ENCODE measurements around the gene CD200R1L.

CD200R1L gene

GRCh38 chr3:112802338-112802737 lies 44.3 kb downstream of the CD200R1L start:
- no peak for DNase-seq (ENCODE audit: insufficient read length, low spot score)
- FAIRE-seq: no peak
- no peak for TF ChIP-seq POU2F2 (IDR thresholded peaks at IDR 0.05; ENCODE audit: low read depth, low read length)
- TF ChIP-seq TAF1 (IDR thresholded peaks at IDR 0.05; ENCODE audit: low read depth, low read length): no peak
- no peak for TF ChIP-seq SPI1 (IDR thresholded peaks at IDR 0.05; ENCODE audit: low read depth, low read length)
- no peak for TF ChIP-seq POLR2AphosphoS5 (IDR thresholded peaks at IDR 0.05; ENCODE audit: low read depth, low read length)
- no peak for TF ChIP-seq PAX5 (IDR thresholded peaks at IDR 0.05; ENCODE audit: insufficient read depth, low read length, severe bottlenecking)
- no peak for TF ChIP-seq POLR2A (IDR thresholded peaks at IDR 0.05; ENCODE audit: low read depth, low read length)

GRCh38 chr3:112799946-112800345 lies 46.7 kb downstream of the CD200R1L start:
- FAIRE-seq (no peak), DNase-seq (ENCODE audit: insufficient read length, low spot score) (no peak)
- TF ChIP-seq PAX5 (IDR thresholded peaks at IDR 0.05; ENCODE audit: insufficient read depth, low read length, severe bottlenecking) (no peak), TAF1 (IDR thresholded peaks at IDR 0.05; ENCODE audit: low read depth, low read length) (no peak), POU2F2 (IDR thresholded peaks at IDR 0.05; ENCODE audit: low read depth, low read length) (no peak), SPI1 (IDR thresholded peaks at IDR 0.05; ENCODE audit: low read depth, low read length) (no peak), POLR2AphosphoS5 (IDR thresholded peaks at IDR 0.05; ENCODE audit: low read depth, low read length) (no peak), POLR2A (IDR thresholded peaks at IDR 0.05; ENCODE audit: low read depth, low read length) (no peak)

- no peak for DNase-seq (ENCODE audit: insufficient read length, low spot score)
- FAIRE-seq: no peak
- TF ChIP-seq TAF1 (IDR thresholded peaks at IDR 0.05; ENCODE audit: low read depth, low read length) (no peak), POU2F2 (IDR thresholded peaks at IDR 0.05; ENCODE audit: low read depth, low read length) (no peak), SPI1 (IDR thresholded peaks at IDR 0.05; ENCODE audit: low read depth, low read length) (no peak), PAX5 (IDR thresholded peaks at IDR 0.05; ENCODE audit: insufficient read depth, low read length, severe bottlenecking) (no peak), POLR2AphosphoS5 (IDR thresholded peaks at IDR 0.05; ENCODE audit: low read depth, low read length) (no peak), POLR2A (IDR thresholded peaks at IDR 0.05; ENCODE audit: low read depth, low read length) (no peak)
Measured at GRCh38 chr3:112794622-112795172, 52.0 kb downstream of the CD200R1L start.

GRCh38 chr3:112793326-112794081 lies 53.2 kb downstream of the CD200R1L start:
- FAIRE-seq: no peak
- no peak for DNase-seq (ENCODE audit: insufficient read length, low spot score)
- no peak for TF ChIP-seq POU2F2 (IDR thresholded peaks at IDR 0.05; ENCODE audit: low read depth, low read length)
- no peak for TF ChIP-seq POLR2AphosphoS5 (IDR thresholded peaks at IDR 0.05; ENCODE audit: low read depth, low read length)
- no peak for TF ChIP-seq POLR2A (IDR thresholded peaks at IDR 0.05; ENCODE audit: low read depth, low read length)
- TF ChIP-seq TAF1 (IDR thresholded peaks at IDR 0.05; ENCODE audit: low read depth, low read length): no peak
- TF ChIP-seq PAX5 (IDR thresholded peaks at IDR 0.05; ENCODE audit: insufficient read depth, low read length, severe bottlenecking): no peak

- no peak for FAIRE-seq
- DNase-seq (ENCODE audit: insufficient read length, low spot score): no peak
- no peak for TF ChIP-seq PAX5 (IDR thresholded peaks at IDR 0.05; ENCODE audit: insufficient read depth, low read length, severe bottlenecking)
- TF ChIP-seq TAF1 (IDR thresholded peaks at IDR 0.05; ENCODE audit: low read depth, low read length): no peak
- TF ChIP-seq POU2F2 (IDR thresholded peaks at IDR 0.05; ENCODE audit: low read depth, low read length): no peak
- TF ChIP-seq SPI1 (IDR thresholded peaks at IDR 0.05; ENCODE audit: low read depth, low read length): no peak
- TF ChIP-seq POLR2A (IDR thresholded peaks at IDR 0.05; ENCODE audit: low read depth, low read length): no peak
- no peak for TF ChIP-seq POLR2AphosphoS5 (IDR thresholded peaks at IDR 0.05; ENCODE audit: low read depth, low read length)
Measured at GRCh38 chr3:112791736-112792135, 54.9 kb downstream of the CD200R1L start.

- TF ChIP-seq TAF1 (IDR thresholded peaks at IDR 0.05; ENCODE audit: low read depth, low read length) (no peak), SPI1 (IDR thresholded peaks at IDR 0.05; ENCODE audit: low read depth, low read length) (no peak), POLR2A (IDR thresholded peaks at IDR 0.05; ENCODE audit: low read depth, low read length) (no peak), PAX5 (IDR thresholded peaks at IDR 0.05; ENCODE audit: insufficient read depth, low read length, severe bottlenecking) (no peak), POLR2AphosphoS5 (IDR thresholded peaks at IDR 0.05; ENCODE audit: low read depth, low read length) (no peak), POU2F2 (IDR thresholded peaks at IDR 0.05; ENCODE audit: low read depth, low read length) (no peak)
- FAIRE-seq (no peak), DNase-seq (ENCODE audit: insufficient read length, low spot score) (no peak)
Measured at GRCh38 chr3:112789787-112790186, 56.9 kb downstream of the CD200R1L start.

- DNase-seq (ENCODE audit: insufficient read length, low spot score): no peak
- TF ChIP-seq PAX5 (IDR thresholded peaks at IDR 0.05; ENCODE audit: insufficient read depth, low read length, severe bottlenecking) (no peak), POLR2A (IDR thresholded peaks at IDR 0.05; ENCODE audit: low read depth, low read length) (no peak), SPI1 (IDR thresholded peaks at IDR 0.05; ENCODE audit: low read depth, low read length) (no peak), TAF1 (IDR thresholded peaks at IDR 0.05; ENCODE audit: low read depth, low read length) (no peak), POU2F2 (IDR thresholded peaks at IDR 0.05; ENCODE audit: low read depth, low read length) (no peak), POLR2AphosphoS5 (IDR thresholded peaks at IDR 0.05; ENCODE audit: low read depth, low read length) (no peak)
- FAIRE-seq: no peak
Measured at GRCh38 chr3:112786881-112787579, 59.6 kb downstream of the CD200R1L start.

GRCh38 chr3:112786002-112786590 lies 60.6 kb downstream of the CD200R1L start:
- TF ChIP-seq POU2F2 (IDR thresholded peaks at IDR 0.05; ENCODE audit: low read depth, low read length): no peak
- TF ChIP-seq SPI1 (IDR thresholded peaks at IDR 0.05; ENCODE audit: low read depth, low read length): no peak
- no peak for TF ChIP-seq PAX5 (IDR thresholded peaks at IDR 0.05; ENCODE audit: insufficient read depth, low read length, severe bottlenecking)
- TF ChIP-seq TAF1 (IDR thresholded peaks at IDR 0.05; ENCODE audit: low read depth, low read length): no peak
- no peak for TF ChIP-seq POLR2AphosphoS5 (IDR thresholded peaks at IDR 0.05; ENCODE audit: low read depth, low read length)
- no peak for TF ChIP-seq POLR2A (IDR thresholded peaks at IDR 0.05; ENCODE audit: low read depth, low read length)
- DNase-seq (ENCODE audit: insufficient read length, low spot score): no peak
- FAIRE-seq: no peak
